Measurements from ENCODE around the gene SEMA4D. TPM values are rescaled to one million over a fixed set of nuclear protein-coding genes. Genes with fewer than 3 reads are reported as not detected.

Gene SEMA4D
- polyA plus RNA-seq, 1 donor from 2014 or later: 34.0 TPM

DNA sequence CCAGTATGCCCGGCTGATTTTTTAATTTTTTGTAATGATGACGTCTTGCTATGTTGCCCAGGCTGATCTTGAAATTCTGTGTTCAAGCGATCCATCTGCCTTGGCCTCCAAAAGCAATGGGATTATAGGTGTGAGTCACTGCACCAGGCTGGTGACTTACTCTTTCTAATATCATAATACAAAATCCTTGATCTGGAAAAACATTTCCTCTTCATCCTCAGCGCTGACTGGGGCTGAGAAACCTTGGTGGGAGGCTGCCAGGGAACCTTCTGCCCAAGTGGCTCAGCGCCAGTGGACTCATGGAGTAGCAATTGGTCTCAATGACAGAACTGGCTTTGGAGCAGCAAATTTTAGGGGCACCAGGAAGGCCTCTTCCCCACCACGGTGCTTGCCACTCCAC is 17.5 kb upstream of the SEMA4D start:
- Histone ChIP-seq H3K4me3 (ENCODE audit: low read length) (no peak overlapping the region), H3K9ac (ENCODE audit: low read length) (no peak overlapping the region), H3K36me3 (ENCODE audit: insufficient read depth, low read length) (no peaks in the 10 kb centered on the region), H3F3A (ENCODE audit: insufficient read depth, low read length, poor library complexity, severe bottlenecking) (no peaks in the 10 kb centered on the region), H3K79me2 (replicated peaks; ENCODE audit: insufficient read depth, low read length) (no peaks in the 10 kb centered on the region), H3K27me3 (ENCODE audit: insufficient read depth, low read depth, low read length) (no peaks in the 10 kb centered on the region), H3K4me2 (ENCODE audit: low read length) (no peak overlapping the region), H4K20me1 (ENCODE audit: insufficient read depth) (no peaks in the 10 kb centered on the region), H3K9me2 (ENCODE audit: insufficient read depth, low read length) (no peaks in the 10 kb centered on the region), H3K27ac (ENCODE audit: low read length) (no peak overlapping the region), H2AFZ (ENCODE audit: low read depth, low read length) (no peak overlapping the region), H3K9me3 (ENCODE audit: low read length) (no peaks in the 10 kb centered on the region)
- TF ChIP-seq RAD21 (conservative IDR thresholded peaks at IDR 0.05) (no peak), MXI1 (conservative IDR thresholded peaks at IDR 0.05; ENCODE audit: poor library complexity, severe bottlenecking) (no peak), SMC3 (conservative IDR thresholded peaks at IDR 0.05; ENCODE audit: poor library complexity) (no peak), REST (IDR thresholded peaks at IDR 0.05; ENCODE audit: borderline replicate concordance) (no peak), POLR2AphosphoS5 (IDR thresholded peaks at IDR 0.05) (no peak), EP300 (conservative IDR thresholded peaks at IDR 0.05; ENCODE audit: poor library complexity, severe bottlenecking) (no peak)

DNA sequence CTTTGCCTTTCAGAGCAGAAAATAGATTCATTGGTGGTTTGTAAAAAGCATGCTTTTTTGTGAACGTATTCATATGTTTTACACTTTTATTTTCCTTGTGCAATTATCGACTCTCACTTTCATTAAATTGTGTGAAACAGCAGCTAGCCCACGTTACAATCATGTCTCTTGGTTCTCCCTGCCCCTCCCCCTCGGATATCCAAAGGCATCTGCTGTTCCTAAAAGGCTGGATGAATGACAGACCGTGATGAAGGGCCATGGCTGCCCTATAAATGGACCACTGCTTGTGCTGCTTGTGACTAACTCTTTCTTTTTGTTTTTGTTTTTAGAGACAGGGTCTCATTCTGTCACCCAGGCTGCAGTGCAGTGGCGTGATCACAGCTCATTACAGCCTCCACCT is 17.0 kb upstream of the SEMA4D start:
- Histone ChIP-seq H4K20me1 (ENCODE audit: insufficient read depth) (no peaks in the 10 kb centered on the region), H3K27ac (ENCODE audit: low read length) (no peak overlapping the region), H3K9me2 (ENCODE audit: insufficient read depth, low read length) (no peaks in the 10 kb centered on the region), H3K9ac (ENCODE audit: low read length) (no peak overlapping the region), H3K27me3 (ENCODE audit: insufficient read depth, low read depth, low read length) (no peaks in the 10 kb centered on the region), H3K4me2 (ENCODE audit: low read length) (no peak overlapping the region), H3K9me3 (ENCODE audit: low read length) (no peaks in the 10 kb centered on the region), H3F3A (ENCODE audit: insufficient read depth, low read length, poor library complexity, severe bottlenecking) (no peaks in the 10 kb centered on the region), H2AFZ (ENCODE audit: low read depth, low read length) (no peak overlapping the region), H3K36me3 (ENCODE audit: insufficient read depth, low read length) (no peaks in the 10 kb centered on the region), H3K4me3 (ENCODE audit: low read length) (no peak overlapping the region), H3K79me2 (replicated peaks; ENCODE audit: insufficient read depth, low read length) (no peaks in the 10 kb centered on the region)
- TF ChIP-seq RAD21 (conservative IDR thresholded peaks at IDR 0.05): no peak
- no peak for TF ChIP-seq TAF1 (IDR thresholded peaks at IDR 0.05; ENCODE audit: low read depth)
- no peak for TF ChIP-seq MXI1 (conservative IDR thresholded peaks at IDR 0.05; ENCODE audit: poor library complexity, severe bottlenecking)
- TF ChIP-seq POLR2AphosphoS5 (IDR thresholded peaks at IDR 0.05): no peak
- TF ChIP-seq EP300 (conservative IDR thresholded peaks at IDR 0.05; ENCODE audit: poor library complexity, severe bottlenecking): no peak
- no peak for TF ChIP-seq REST (IDR thresholded peaks at IDR 0.05; ENCODE audit: borderline replicate concordance)
- no peak for TF ChIP-seq SMC3 (conservative IDR thresholded peaks at IDR 0.05; ENCODE audit: poor library complexity)
- TF ChIP-seq EZH2 (IDR thresholded peaks at IDR 0.05; ENCODE audit: borderline replicate concordance, insufficient read depth, low read length, poor library complexity, severe bottlenecking): no peak
- TF ChIP-seq, protein P1, sequence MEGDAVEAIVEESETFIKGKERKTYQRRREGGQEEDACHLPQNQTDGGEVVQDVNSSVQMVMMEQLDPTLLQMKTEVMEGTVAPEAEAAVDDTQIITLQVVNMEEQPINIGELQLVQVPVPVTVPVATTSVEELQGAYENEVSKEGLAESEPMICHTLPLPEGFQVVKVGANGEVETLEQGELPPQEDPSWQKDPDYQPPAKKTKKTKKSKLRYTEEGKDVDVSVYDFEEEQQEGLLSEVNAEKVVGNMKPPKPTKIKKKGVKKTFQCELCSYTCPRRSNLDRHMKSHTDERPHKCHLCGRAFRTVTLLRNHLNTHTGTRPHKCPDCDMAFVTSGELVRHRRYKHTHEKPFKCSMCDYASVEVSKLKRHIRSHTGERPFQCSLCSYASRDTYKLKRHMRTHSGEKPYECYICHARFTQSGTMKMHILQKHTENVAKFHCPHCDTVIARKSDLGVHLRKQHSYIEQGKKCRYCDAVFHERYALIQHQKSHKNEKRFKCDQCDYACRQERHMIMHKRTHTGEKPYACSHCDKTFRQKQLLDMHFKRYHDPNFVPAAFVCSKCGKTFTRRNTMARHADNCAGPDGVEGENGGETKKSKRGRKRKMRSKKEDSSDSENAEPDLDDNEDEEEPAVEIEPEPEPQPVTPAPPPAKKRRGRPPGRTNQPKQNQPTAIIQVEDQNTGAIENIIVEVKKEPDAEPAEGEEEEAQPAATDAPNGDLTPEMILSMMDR (IDR thresholded peaks at IDR 0.05; ENCODE audit: poor library complexity, severe bottlenecking): no peak
